Tibial artery (tissue), 4 donors: ENCODE measurements around the gene MALT1.

ENCODE experiments used
- DNase-seq, 2 donors: peaks; one replicate each; pipeline ENCODE4 v3.0.0-alpha.2; 2019
- H3K27ac ChIP-seq, 2 donors: fragments of 200-600 bp; sonication (generic) in 1 of 2; 1 replicate in 1 of 2; 2 replicates in 1 of 2; pipeline ENCODE4 v1.5.1; 2018 to 2019; ENCODE audit warnings: mild to moderate bottlenecking in 1 of 2
- H3K27me3 ChIP-seq, 2 donors: fragments of 200-600 bp; sonication (generic) in 1 of 2; one replicate each; pipeline versions ENCODE4 v1.5.1 to v1.6.0; 2016 to 2019
- H3K36me3 ChIP-seq, 3 donors: fragments of 200-600 bp; sonication (generic) in 2 of 3; one replicate each; pipeline ENCODE4 v1.5.1; 2016 to 2019; ENCODE audit warnings: mild to moderate bottlenecking in 2 of 3
- H3K4me1 ChIP-seq, 4 donors: fragments of 200-600 bp; sonication (generic) in 2 of 4; 1 replicate in 3 of 4; 2 replicates in 1 of 4; pipeline ENCODE4 v1.5.1; 2016 to 2019
- H3K4me3 ChIP-seq, 2 donors: fragments of 200-600 bp; sonication (generic) in 1 of 2; 1 replicate in 1 of 2; 2 replicates in 1 of 2; pipeline ENCODE4 v1.5.1; 2018 to 2019; ENCODE audit warnings: mild to moderate bottlenecking in 2 of 2
- H3K9me3 ChIP-seq, 3 donors: fragments of 200-600 bp; sonication (generic) in 1 of 3; one replicate each; pipeline ENCODE4 v1.5.1; 2016 to 2019
- intact Hi-C: fragments of 100-400 bp; cut with DNase I; formaldehyde crosslinking; loops from one replicate; pipeline ENCODE4 v1.15.0; 2023; ENCODE audit warnings: low total_unique reads
- TF ChIP-seq, protein P1 (sequence below), 2 experiments: fragments of 200-600 bp in 1 of 2; fragments of 450-650 bp in 1 of 2; IDR thresholded peaks; one replicate each; pipeline ENCODE4 v1.5.1; 2017 to 2019; ENCODE audit warnings: antibody characterized with exemption in 2 of 2, mild to moderate bottlenecking in 1 of 2, moderate library complexity in 1 of 2

The MALT1 gene

GRCh38 chr18:58657081-58657480, 14.2 kb upstream of the MALT1 start:
- H3K4me3 ChIP-seq = no peak overlapping the region
- H3K9me3 ChIP-seq = no peaks in the 10 kb centered on the region
- H3K36me3 ChIP-seq = no peaks in the 10 kb centered on the region
- TF ChIP-seq, protein P1, sequence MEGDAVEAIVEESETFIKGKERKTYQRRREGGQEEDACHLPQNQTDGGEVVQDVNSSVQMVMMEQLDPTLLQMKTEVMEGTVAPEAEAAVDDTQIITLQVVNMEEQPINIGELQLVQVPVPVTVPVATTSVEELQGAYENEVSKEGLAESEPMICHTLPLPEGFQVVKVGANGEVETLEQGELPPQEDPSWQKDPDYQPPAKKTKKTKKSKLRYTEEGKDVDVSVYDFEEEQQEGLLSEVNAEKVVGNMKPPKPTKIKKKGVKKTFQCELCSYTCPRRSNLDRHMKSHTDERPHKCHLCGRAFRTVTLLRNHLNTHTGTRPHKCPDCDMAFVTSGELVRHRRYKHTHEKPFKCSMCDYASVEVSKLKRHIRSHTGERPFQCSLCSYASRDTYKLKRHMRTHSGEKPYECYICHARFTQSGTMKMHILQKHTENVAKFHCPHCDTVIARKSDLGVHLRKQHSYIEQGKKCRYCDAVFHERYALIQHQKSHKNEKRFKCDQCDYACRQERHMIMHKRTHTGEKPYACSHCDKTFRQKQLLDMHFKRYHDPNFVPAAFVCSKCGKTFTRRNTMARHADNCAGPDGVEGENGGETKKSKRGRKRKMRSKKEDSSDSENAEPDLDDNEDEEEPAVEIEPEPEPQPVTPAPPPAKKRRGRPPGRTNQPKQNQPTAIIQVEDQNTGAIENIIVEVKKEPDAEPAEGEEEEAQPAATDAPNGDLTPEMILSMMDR (IDR thresholded peaks at IDR 0.05) = no peak
- H3K4me1 ChIP-seq = no peaks in the 10 kb centered on the region
- DNase-seq = no peak
- intact Hi-C loops = no loop called here
- no peak overlapping the region for H3K27ac ChIP-seq
- H3K27me3 ChIP-seq = no peaks in the 10 kb centered on the region

GRCh38 chr18:58657494-58657893, 13.8 kb upstream of the MALT1 start:
- Histone ChIP-seq H3K9me3 (no peaks in the 10 kb centered on the region), H3K27ac (no peak overlapping the region), H3K27me3 (no peaks in the 10 kb centered on the region), H3K36me3 (no peaks in the 10 kb centered on the region), H3K4me3 (no peak overlapping the region), H3K4me1 (no peaks in the 10 kb centered on the region)
- DNase-seq = no peak
- intact Hi-C loops = no loop called here
- TF ChIP-seq, protein P1 (IDR thresholded peaks at IDR 0.05) = no peak

DNA sequence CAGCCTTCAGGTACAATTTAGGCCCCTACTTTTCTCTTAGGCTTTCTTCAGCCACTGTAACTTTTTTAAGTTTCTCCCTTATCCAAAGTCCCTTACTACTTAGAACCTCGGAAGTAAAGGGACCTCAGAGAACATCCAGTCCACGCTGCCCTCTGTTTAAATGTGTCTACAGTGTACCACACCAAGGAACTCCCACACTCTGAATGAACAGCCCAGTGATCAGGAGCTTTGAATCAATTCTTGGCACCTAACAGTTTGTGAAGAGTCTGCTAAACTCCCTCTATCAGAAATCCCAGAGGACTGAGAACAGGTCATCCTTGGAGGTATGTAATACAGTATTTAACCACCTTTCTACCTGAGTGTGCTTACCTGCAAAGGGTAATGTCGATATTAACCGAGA, 11.6 kb upstream of the MALT1 start:
- no peak for DNase-seq
- TF ChIP-seq, protein P1 (IDR thresholded peaks at IDR 0.05) = no peak
- Histone ChIP-seq H3K4me1 (no peaks in the 10 kb centered on the region), H3K36me3 (no peaks in the 10 kb centered on the region), H3K27me3 (no peaks in the 10 kb centered on the region), H3K27ac (no peak overlapping the region), H3K9me3 (no peaks in the 10 kb centered on the region), H3K4me3 (no peak overlapping the region)
- intact Hi-C loops = no loop called here

DNA sequence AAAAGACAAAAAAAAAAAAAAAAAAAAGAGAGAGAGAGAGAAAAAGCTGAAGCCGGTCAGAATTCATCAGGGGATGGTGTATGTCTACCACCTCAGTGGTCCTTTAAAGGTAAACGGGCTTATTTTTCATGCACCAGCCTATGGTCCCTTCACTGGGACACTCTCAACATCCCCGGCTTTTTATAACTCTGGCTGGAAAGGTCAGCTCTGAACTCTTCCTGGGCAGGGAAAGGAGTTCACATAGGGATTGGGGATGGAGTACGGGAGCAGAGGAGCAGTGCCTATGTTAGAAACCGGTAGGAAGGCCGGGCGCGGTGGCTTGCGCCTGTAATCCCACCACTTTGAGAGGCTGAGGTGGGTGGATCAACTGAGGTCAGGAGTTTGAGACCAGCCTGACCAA, 10.3 kb upstream of the MALT1 start:
- intact Hi-C loops = no loop called here
- no peak overlapping the region for H3K27ac ChIP-seq
- TF ChIP-seq, protein P1 (IDR thresholded peaks at IDR 0.05) = no peak

GRCh38 chr18:58661423-58661822, 9.8 kb upstream of the MALT1 start:
- H3K4me1 ChIP-seq = no peaks in the 10 kb centered on the region
- no peak overlapping the region for H3K4me3 ChIP-seq
- no peak for DNase-seq
- TF ChIP-seq, protein P1 (IDR thresholded peaks at IDR 0.05) = no peak
- H3K27me3 ChIP-seq = no peaks in the 10 kb centered on the region
- intact Hi-C loops = no loop called here
- H3K27ac ChIP-seq = no peak overlapping the region
- no peaks in the 10 kb centered on the region for H3K36me3 ChIP-seq
- H3K9me3 ChIP-seq = no peaks in the 10 kb centered on the region

More for the DNA sequence above, 10.3 kb upstream of the MALT1 start:
- DNase-seq = no peak
- Histone ChIP-seq H3K4me1 (no peaks in the 10 kb centered on the region), H3K4me3 (no peak overlapping the region), H3K9me3 (no peaks in the 10 kb centered on the region), H3K36me3 (no peaks in the 10 kb centered on the region), H3K27me3 (no peaks in the 10 kb centered on the region)

GRCh38 chr18:58662118-58662517, 9.1 kb upstream of the MALT1 start:
- Histone ChIP-seq H3K27ac (no peak overlapping the region), H3K9me3 (no peaks in the 10 kb centered on the region), H3K36me3 (no peaks in the 10 kb centered on the region), H3K27me3 (no peaks in the 10 kb centered on the region), H3K4me3 (no peak overlapping the region), H3K4me1 (no peaks in the 10 kb centered on the region)
- intact Hi-C loops = no loop called here
- TF ChIP-seq, protein P1 (IDR thresholded peaks at IDR 0.05) = no peak
- no peak for DNase-seq
